IPS DF 6.9 (cell line): ENCODE data around the gene NUDT16L1.

Experiments
- DNase-seq: peaks from one replicate; pipeline ENCODE4 v3.0.0-alpha.2; 2013; ENCODE audit warnings: low read depth, low spot score
- H3K27ac ChIP-seq: one replicate; pipeline ENCODE4 v1.5.1; 2013; ENCODE audit warnings: low read length, control low read depth
- H3K27me3 ChIP-seq: 2 replicates; pipeline ENCODE4 v1.6.1; 2013; ENCODE audit warnings: mild to moderate bottlenecking, low read length; ENCODE audit not compliant: control insufficient read depth, insufficient read depth
- H3K36me3 ChIP-seq: 2 replicates; pipeline ENCODE4 v1.6.1; 2013; ENCODE audit warnings: low read length; ENCODE audit not compliant: control insufficient read depth, insufficient read depth
- H3K4me1 ChIP-seq: 2 replicates; pipeline ENCODE4 v1.6.1; 2013; ENCODE audit warnings: low read length; ENCODE audit not compliant: control insufficient read depth, insufficient read depth
- H3K4me3 ChIP-seq: 2 replicates; pipeline ENCODE4 v1.5.1; 2013; ENCODE audit warnings: mild to moderate bottlenecking, low read length
- H3K9me3 ChIP-seq: 2 replicates; pipeline ENCODE4 v1.6.1; 2013; ENCODE audit warnings: low read length, inconsistent platforms; ENCODE audit not compliant: control insufficient read depth, insufficient read depth
- WGBS: extraction: QIAGEN DNeasy Blood & Tissue Kit; methylation state at CpG from one replicate; pipeline ENCODE4 v1.1.7; 2013; ENCODE audit warnings: mixed read lengths, missing lambda C conversion rate; ENCODE audit not compliant: insufficient read length, insufficient coverage; 5-methylcytosine and 5-hydroxymethylcytosine counted together

The NUDT16L1 gene

GRCh38 chr16:4703906-4704305, 10.5 kb downstream of the NUDT16L1 start:
- Histone ChIP-seq H3K4me3 (no peak overlapping the region), H3K27me3 (no peaks in the 10 kb centered on the region), H3K9me3 (no peaks in the 10 kb centered on the region), H3K4me1 (no peaks in the 10 kb centered on the region), H3K36me3 (peaks cover 22% of the 10 kb centered on the region), H3K27ac (no peak overlapping the region)
- no CpG with 5 or more reads among the region's 7 CpGs for WGBS
- DNase-seq, result no peak

GRCh38 chr16:4704491-4704890, 11.1 kb downstream of the NUDT16L1 start:
- Histone ChIP-seq H3K27me3 (no peaks in the 10 kb centered on the region), H3K36me3 (peaks cover 19% of the 10 kb centered on the region), H3K4me1 (no peaks in the 10 kb centered on the region), H3K4me3 (no peak overlapping the region), H3K9me3 (no peaks in the 10 kb centered on the region), H3K27ac (no peak overlapping the region)
- no CpG with 5 or more reads among the region's 8 CpGs for WGBS
- no peak for DNase-seq

GRCh38 chr16:4704913-4705312, 11.6 kb downstream of the NUDT16L1 start:
- H3K36me3 ChIP-seq, result peaks cover 22% of the 10 kb centered on the region
- H3K27me3 ChIP-seq, result no peaks in the 10 kb centered on the region
- no peaks in the 10 kb centered on the region for H3K9me3 ChIP-seq
- no peak overlapping the region for H3K4me3 ChIP-seq
- DNase-seq, result no peak
- H3K27ac ChIP-seq, result no peak overlapping the region
- no peaks in the 10 kb centered on the region for H3K4me1 ChIP-seq
- whole genome bisulfite sequencing, result no CpG with 5 or more reads among the region's 14 CpGs

GRCh38 chr16:4706871-4707270, 13.5 kb downstream of the NUDT16L1 start:
- WGBS, result no CpG with 5 or more reads among the region's 7 CpGs
- H3K9me3 ChIP-seq, result no peaks in the 10 kb centered on the region
- DNase-seq, result no peak
- no peak overlapping the region for H3K4me3 ChIP-seq
- no peaks in the 10 kb centered on the region for H3K27me3 ChIP-seq
- no peak overlapping the region for H3K27ac ChIP-seq
- H3K4me1 ChIP-seq, result no peaks in the 10 kb centered on the region
- H3K36me3 ChIP-seq, result peaks cover 13% of the 10 kb centered on the region

- H3K4me1 ChIP-seq, result no peaks in the 10 kb centered on the region
- WGBS, result no CpG with 5 or more reads among the region's 4 CpGs
- H3K9me3 ChIP-seq, result no peaks in the 10 kb centered on the region
- peaks cover 7% of the 10 kb centered on the region for H3K36me3 ChIP-seq
- H3K4me3 ChIP-seq, result no peak overlapping the region
- no peak for DNase-seq
- no peak overlapping the region for H3K27ac ChIP-seq
- H3K27me3 ChIP-seq, result no peaks in the 10 kb centered on the region
Observed at GRCh38 chr16:4709481-4709880, 16.1 kb downstream of the NUDT16L1 start.

GRCh38 chr16:4713663-4714501, 20.5 kb downstream of the NUDT16L1 start:
- no peak for DNase-seq
- Histone ChIP-seq H3K4me1 (no peaks in the 10 kb centered on the region), H3K36me3 (peaks cover 5% of the 10 kb centered on the region), H3K27ac (no peak overlapping the region), H3K27me3 (no peaks in the 10 kb centered on the region), H3K9me3 (no peaks in the 10 kb centered on the region), H3K4me3 (no peak overlapping the region)
- WGBS, result no CpG with 5 or more reads among the region's 18 CpGs

GRCh38 chr16:4714996-4715395, 21.6 kb downstream of the NUDT16L1 start:
- Histone ChIP-seq H3K27ac (no peak overlapping the region), H3K36me3 (peaks cover 3% of the 10 kb centered on the region), H3K27me3 (no peaks in the 10 kb centered on the region), H3K4me3 (no peak overlapping the region), H3K9me3 (no peaks in the 10 kb centered on the region), H3K4me1 (no peaks in the 10 kb centered on the region)
- no CpG with 5 or more reads among the region's 2 CpGs for WGBS
- no peak for DNase-seq

- H3K4me1 ChIP-seq, result no peaks in the 10 kb centered on the region
- no peak overlapping the region for H3K4me3 ChIP-seq
- no peak for DNase-seq
- no peak overlapping the region for H3K27ac ChIP-seq
- no CpG with 5 or more reads among the region's 5 CpGs for WGBS
- H3K9me3 ChIP-seq, result no peaks in the 10 kb centered on the region
- no peaks in the 10 kb centered on the region; the same call in 1 of the 2 replicates for H3K36me3 ChIP-seq
- H3K27me3 ChIP-seq, result no peaks in the 10 kb centered on the region
Observed at GRCh38 chr16:4718466-4718865, 25.1 kb downstream of the NUDT16L1 start.

GRCh38 chr16:4723071-4723767, 29.9 kb downstream of the NUDT16L1 start:
- no peaks in the 10 kb centered on the region for H3K9me3 ChIP-seq
- H3K27ac ChIP-seq, result no peak overlapping the region
- peaks cover 17% of the 10 kb centered on the region for H3K36me3 ChIP-seq
- WGBS, result no CpG with 5 or more reads among the region's 14 CpGs
- no peak for DNase-seq
- H3K4me1 ChIP-seq, result no peaks in the 10 kb centered on the region
- H3K27me3 ChIP-seq, result no peaks in the 10 kb centered on the region
- no peak overlapping the region for H3K4me3 ChIP-seq

GRCh38 chr16:4724661-4725270, 31.4 kb downstream of the NUDT16L1 start:
- H3K27me3 ChIP-seq, result no peaks in the 10 kb centered on the region
- no peak overlapping the region for H3K4me3 ChIP-seq
- no peak overlapping the region for H3K27ac ChIP-seq
- H3K9me3 ChIP-seq, result no peaks in the 10 kb centered on the region
- no peak for DNase-seq
- peaks cover 22% of the 10 kb centered on the region for H3K36me3 ChIP-seq
- WGBS, result no CpG with 5 or more reads among the region's 11 CpGs
- H3K4me1 ChIP-seq, result no peaks in the 10 kb centered on the region
